ENCODE measurements around the gene CLDN11. TPM values are rescaled to one million over a fixed set of nuclear protein-coding genes. Genes with fewer than 3 reads are reported as not detected.

CLDN11 gene
- total RNA-seq, 1 experiment from 2014 or later = 0.22 TPM

- Histone ChIP-seq H3K79me2 (ENCODE audit: insufficient read depth, low read length) (no peaks in the 10 kb centered on the region), H4K20me1 (ENCODE audit: insufficient read depth) (no peaks in the 10 kb centered on the region), H2AFZ (ENCODE audit: low read depth, low read length, poor library complexity, severe bottlenecking) (no peak overlapping the region), H3K9me3 (ENCODE audit: control insufficient read depth in 1 of 2, insufficient read depth in 1 of 2, low read depth in 1 of 2, low read length in 2 of 2) (no peaks in the 10 kb centered on the region), H3K4me1 (ENCODE audit: control insufficient read depth in 1 of 2, insufficient read depth in 2 of 2, low read length in 2 of 2) (no peaks in the 10 kb centered on the region), H3K36me3 (ENCODE audit: control insufficient read depth in 1 of 2, insufficient read depth in 2 of 2, low read length in 2 of 2) (no peaks in the 10 kb centered on the region), H3K27ac (ENCODE audit: low read depth, low read length) (no peak overlapping the region), H3K9me2 (ENCODE audit: insufficient read depth) (no peaks in the 10 kb centered on the region), H3K27me3 (ENCODE audit: insufficient read depth, low read length) (no peaks in the 10 kb centered on the region), H3K9ac (ENCODE audit: low read length) (no peak overlapping the region), H3K4me2 (ENCODE audit: low read length) (no peak overlapping the region), H3K4me3 (replicated peaks in 1 of 2; ENCODE audit: low read depth in 1 of 2, low read length in 2 of 2) (no peak overlapping the region)
- no peak for ATAC-seq
- RAD21 ChIA-PET (ENCODE audit: low non-redundant PET in 1 of 2, low total read pairs in 2 of 2, uncharacterized antibody in 2 of 2, unreplicated experiment in 2 of 2) = no interaction called here
- intact Hi-C loops (cut with micrococcal nuclease) = no loop called here
- POLR2A ChIA-PET = interaction anchor here (0.6 kb wide), 1 partner anchor 37 kb away, joined by 3 read pairs; no protein-coding TSS in a partner anchor
- no peak for DNase-seq (ENCODE audit: low read depth, low spot score)
- CTCF ChIA-PET = no interaction called here
- BruUV-seq (replicated peaks) = no TSS peak
- TF ChIP-seq ATF3 (IDR thresholded peaks at IDR 0.05) (no peak), CEBPB (IDR thresholded peaks at IDR 0.05; ENCODE audit: low read depth) (no peak), REST (IDR thresholded peaks at IDR 0.05; ENCODE audit: low read depth) (no peak), JUND (IDR thresholded peaks at IDR 0.05) (no peak), TCF7L2 (IDR thresholded peaks at IDR 0.05; ENCODE audit: borderline replicate concordance, extremely low read depth, insufficient read depth, insufficient read length) (no peak), SIN3A (IDR thresholded peaks at IDR 0.05; ENCODE audit: low read depth) (no peak), SP1 (IDR thresholded peaks at IDR 0.05; ENCODE audit: low read depth) (no peak), ELF1 (IDR thresholded peaks at IDR 0.05; ENCODE audit: borderline replicate concordance, low read depth) (no peak), ZFX (IDR thresholded peaks at IDR 0.05) (no peak), ZNF274 (IDR thresholded peaks at IDR 0.05; ENCODE audit: low read depth, low read length) (no peak)
Measured at GRCh38 chr3:170470063-170471016, 51.7 kb downstream of the CLDN11 start.

All from HCT116 (cell line).